ENCODE results near the gene TWF2.

- TF ChIP-seq CTCF (IDR thresholded peaks at IDR 0.05) (no peak), RFX5 (IDR thresholded peaks at IDR 0.05) (no peak), MYC (IDR thresholded peaks at IDR 0.05; ENCODE audit: borderline replicate concordance, low read length) (no peak), EP300 (IDR thresholded peaks at IDR 0.05) (no peak), ELK1 (IDR thresholded peaks at IDR 0.05; ENCODE audit: low read depth, low read length) (no peak), USF2 (IDR thresholded peaks at IDR 0.05) (no peak), KDM1A (IDR thresholded peaks at IDR 0.05; ENCODE audit: low read depth) (no peak), HOXB13 (CRISPR knock-in tag; IDR thresholded peaks at IDR 0.05; ENCODE audit: low read depth) (no peak), POLR2A (IDR thresholded peaks at IDR 0.05; ENCODE audit: low read length) (no peak), ZFP36 (IDR thresholded peaks at IDR 0.05; ENCODE audit: borderline replicate concordance, partially characterized antibody) (no peak), CEBPB (IDR thresholded peaks at IDR 0.05) (no peak), FOSL2 (IDR thresholded peaks at IDR 0.05) (no peak), FOSL2 (CRISPR knock-in tag; IDR thresholded peaks at IDR 0.05) (no peak)
Measured at GRCh38 chr3:52277972-52278509, 39.1 kb upstream of the TWF2 start.

Measured in A549 (cell line).